Measurements from ENCODE around the gene TBX20. TPM values are rescaled to one million over a fixed set of nuclear protein-coding genes. Genes with fewer than 3 reads are reported as not detected.
"Not testable (repeated sequence)": the region's sequence is repeated elsewhere in the genome, so short reads cannot be mapped to it uniquely, and the experiment has no call there.

Gene TBX20
- total RNA-seq, 2 donors from 2014 or later = 0.35 to 3.4 TPM

GRCh38 chr7:35190146-35190773 is 63.6 kb downstream of the TBX20 start:
- not testable (repeated sequence) for H3K9me3 ChIP-seq; DNase-seq (ENCODE audit: low spot score); H3K4me3 ChIP-seq; ATAC-seq (ENCODE audit: insufficient number of reproducible peaks, low FRiP score, low read depth); H3K4me1 ChIP-seq (ENCODE audit: control insufficient read depth in 1 of 2, low read depth in 2 of 2); H3K36me3 ChIP-seq; H3K27me3 ChIP-seq (replicated peaks; ENCODE audit: insufficient read depth); H3K27ac ChIP-seq

DNA sequence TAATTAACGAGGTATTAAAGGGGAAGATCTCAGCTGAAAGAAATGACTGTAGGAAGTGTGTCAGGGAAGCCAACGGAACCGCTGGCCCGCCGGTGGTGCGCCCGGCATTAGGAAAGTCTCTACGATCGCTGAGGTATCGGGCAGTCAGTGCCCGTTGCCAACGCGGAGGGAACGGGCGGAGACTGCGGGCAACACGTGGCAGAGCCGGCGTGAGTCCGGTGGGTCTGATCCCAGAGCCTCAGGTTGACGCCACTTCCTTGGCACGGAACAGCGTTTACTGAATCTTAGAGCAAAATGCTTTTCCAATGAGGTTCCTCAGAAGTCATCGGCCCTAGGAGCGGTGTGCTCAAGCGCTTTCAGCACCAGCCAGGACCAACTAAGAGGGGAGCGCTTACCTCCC is 67.1 kb downstream of the TBX20 start:
- ATAC-seq (ENCODE audit: insufficient number of reproducible peaks, low FRiP score, low read depth); DNase-seq (ENCODE audit: low spot score); H3K9me3 ChIP-seq; H3K27me3 ChIP-seq (replicated peaks; ENCODE audit: insufficient read depth); H3K36me3 ChIP-seq; H3K27ac ChIP-seq; H3K4me1 ChIP-seq (ENCODE audit: control insufficient read depth in 1 of 2, low read depth in 2 of 2): not testable (repeated sequence)
- peak overlapping the region; percentile 50 for H3K4me3 ChIP-seq

DNA sequence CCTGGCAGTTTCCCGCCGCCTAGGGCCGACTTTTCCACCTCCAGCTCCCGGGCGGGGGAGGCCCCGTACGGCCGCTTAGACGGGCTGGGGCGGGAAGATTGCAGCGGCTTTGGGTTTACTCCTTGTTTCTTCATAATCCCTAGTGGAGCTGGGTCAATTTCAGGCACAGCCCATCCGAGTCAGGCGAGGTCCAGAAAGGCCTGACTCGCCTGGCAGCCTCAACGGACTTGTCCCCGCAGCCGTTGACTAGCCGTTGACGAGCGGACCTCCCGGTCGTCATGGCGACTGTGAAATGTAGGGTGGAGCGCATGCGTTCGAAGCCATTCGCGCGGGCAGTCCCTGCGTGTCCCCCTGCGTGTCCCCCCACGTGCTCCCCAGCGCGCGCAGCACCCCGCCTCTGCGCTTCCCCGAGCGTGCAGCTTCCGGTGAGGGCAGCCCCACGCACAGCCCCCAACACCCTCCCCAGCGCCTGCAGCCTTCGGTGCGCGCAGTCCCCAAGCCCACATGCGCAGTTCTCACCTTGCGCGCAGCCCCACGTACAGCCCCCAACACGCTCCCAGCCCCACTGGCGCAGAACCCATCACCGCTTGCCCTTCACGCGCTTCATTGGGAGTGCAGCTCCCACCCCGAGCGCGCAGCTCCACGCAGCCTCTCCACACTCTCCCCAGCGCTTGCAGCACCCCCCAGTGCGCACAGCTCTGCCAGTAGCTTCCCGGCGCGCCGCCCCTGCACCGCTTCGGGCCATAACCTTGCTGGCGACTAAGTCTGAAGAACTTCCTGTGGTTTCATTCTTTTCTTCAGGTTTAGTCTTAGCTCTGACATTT is 67.8 kb downstream of the TBX20 start:
- TF ChIP-seq CTCF (IDR thresholded peaks at IDR 0.05) = no peak
- Histone ChIP-seq H3K4me3 (peak overlapping the region; percentile 50), H3K4me1 (ENCODE audit: control insufficient read depth in 1 of 2, low read depth in 2 of 2) (peaks cover 5 to 8% of the 10 kb centered on the region in 2 donors), H3K36me3 (no peaks in the 10 kb centered on the region), H3K27me3 (replicated peaks; ENCODE audit: insufficient read depth) (no peaks in the 10 kb centered on the region), H3K27ac (no peak overlapping the region), H3K9me3 (no peaks in the 10 kb centered on the region)
- DNase-seq (ENCODE audit: low spot score) (no peak), ATAC-seq (ENCODE audit: insufficient number of reproducible peaks, low FRiP score, low read depth) (no peak)

DNA sequence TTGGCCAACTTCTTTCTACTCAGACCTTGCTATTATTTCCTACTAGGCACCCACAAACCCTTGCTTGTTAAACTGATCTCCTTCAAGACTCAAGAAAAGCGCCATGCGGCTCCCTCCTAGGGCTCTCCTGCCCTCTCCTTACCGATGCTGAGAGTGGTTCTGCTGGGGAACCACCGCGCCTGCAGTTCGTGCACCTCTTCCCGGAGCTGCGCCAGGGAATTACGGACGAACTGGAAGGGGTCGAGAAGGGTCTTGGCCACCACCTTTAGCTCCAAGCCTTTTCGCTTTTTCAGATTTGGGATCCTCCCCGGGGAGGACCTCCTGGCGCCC is 68.4 kb downstream of the TBX20 start:
- H3K27me3 ChIP-seq (replicated peaks; ENCODE audit: insufficient read depth); H3K27ac ChIP-seq; H3K4me1 ChIP-seq (ENCODE audit: control insufficient read depth in 1 of 2, low read depth in 2 of 2); H3K9me3 ChIP-seq; H3K36me3 ChIP-seq; ATAC-seq (ENCODE audit: insufficient number of reproducible peaks, low FRiP score, low read depth); DNase-seq (ENCODE audit: low spot score): not testable (repeated sequence)
- peak overlapping the region; percentile 50 for H3K4me3 ChIP-seq

- H3K27me3 ChIP-seq (replicated peaks; ENCODE audit: insufficient read depth); H3K9me3 ChIP-seq; H3K36me3 ChIP-seq; DNase-seq (ENCODE audit: low spot score); H3K4me3 ChIP-seq; ATAC-seq (ENCODE audit: insufficient number of reproducible peaks, low FRiP score, low read depth); H3K27ac ChIP-seq; H3K4me1 ChIP-seq (ENCODE audit: control insufficient read depth in 1 of 2, low read depth in 2 of 2): not testable (repeated sequence)
These were observed 68.9 kb downstream of the TBX20 start for GRCh38 chr7:35184961-35185360.

DNA sequence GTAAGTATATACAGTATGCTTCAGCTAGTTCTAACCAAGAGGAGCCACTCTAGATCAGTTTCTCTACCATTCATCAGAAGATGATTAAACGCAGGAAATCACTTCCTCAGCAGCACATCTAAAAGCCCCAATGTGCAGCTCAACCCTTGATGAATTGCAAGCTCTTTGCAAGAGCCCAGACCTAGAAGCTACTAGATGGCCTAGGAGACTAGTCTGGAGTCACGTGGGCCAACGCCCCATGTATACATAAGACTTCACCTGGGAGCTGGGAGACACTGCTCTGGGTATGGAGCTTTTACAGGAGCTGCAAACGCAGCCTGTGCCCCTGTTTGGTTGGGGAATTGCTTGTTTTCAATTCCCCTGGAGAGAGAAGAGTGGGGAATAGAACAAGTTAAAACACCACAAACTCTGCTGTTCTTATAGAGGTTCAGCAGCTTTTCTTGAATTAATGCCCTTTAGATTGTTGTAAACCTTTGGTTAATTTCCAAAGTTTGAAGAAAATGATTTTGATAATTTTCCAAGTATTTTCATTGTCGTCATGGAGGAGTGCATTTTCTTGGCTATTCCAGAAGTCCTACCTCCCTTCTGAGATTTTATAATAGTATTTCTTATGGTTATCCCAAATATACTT is 69.9 kb downstream of the TBX20 start:
- H3K36me3 ChIP-seq; DNase-seq (ENCODE audit: low spot score): not testable (repeated sequence)

DNA sequence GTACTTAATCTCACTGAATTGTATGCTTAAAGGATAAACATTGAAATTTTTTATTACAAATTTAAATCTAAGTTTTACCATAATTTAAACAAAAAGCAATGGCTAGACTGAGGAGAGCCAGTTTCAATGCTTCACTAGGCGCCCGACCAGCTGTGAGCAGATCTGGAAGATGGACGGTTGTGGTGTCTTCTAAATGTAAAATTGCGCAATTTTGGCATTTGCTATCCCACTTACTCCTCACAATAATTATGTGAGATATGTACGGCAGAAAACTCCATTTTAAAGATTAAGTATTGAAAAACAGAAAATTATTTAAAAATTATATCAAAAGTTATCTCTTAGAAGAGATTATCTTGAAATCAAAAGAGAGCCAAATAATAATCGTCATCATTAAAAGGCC is 73.2 kb downstream of the TBX20 start:
- not testable (repeated sequence) for ATAC-seq (ENCODE audit: insufficient number of reproducible peaks, low FRiP score, low read depth); H3K9me3 ChIP-seq; DNase-seq (ENCODE audit: low spot score); H3K27me3 ChIP-seq (replicated peaks; ENCODE audit: insufficient read depth); H3K4me1 ChIP-seq (ENCODE audit: control insufficient read depth in 1 of 2, low read depth in 2 of 2); H3K4me3 ChIP-seq; H3K27ac ChIP-seq; H3K36me3 ChIP-seq

More for the DNA sequence above, 69.9 kb downstream of the TBX20 start:
- not testable (repeated sequence) for H3K4me1 ChIP-seq (ENCODE audit: control insufficient read depth in 1 of 2, low read depth in 2 of 2); H3K9me3 ChIP-seq; H3K4me3 ChIP-seq; H3K27ac ChIP-seq; ATAC-seq (ENCODE audit: insufficient number of reproducible peaks, low FRiP score, low read depth); H3K27me3 ChIP-seq (replicated peaks; ENCODE audit: insufficient read depth)

- not testable (repeated sequence) for DNase-seq (ENCODE audit: low spot score); H3K4me3 ChIP-seq; ATAC-seq (ENCODE audit: insufficient number of reproducible peaks, low FRiP score, low read depth); H3K36me3 ChIP-seq; H3K27ac ChIP-seq; H3K4me1 ChIP-seq (ENCODE audit: control insufficient read depth in 1 of 2, low read depth in 2 of 2); H3K9me3 ChIP-seq; H3K27me3 ChIP-seq (replicated peaks; ENCODE audit: insufficient read depth)
These were observed 80.7 kb downstream of the TBX20 start for GRCh38 chr7:35173176-35173575.

DNA sequence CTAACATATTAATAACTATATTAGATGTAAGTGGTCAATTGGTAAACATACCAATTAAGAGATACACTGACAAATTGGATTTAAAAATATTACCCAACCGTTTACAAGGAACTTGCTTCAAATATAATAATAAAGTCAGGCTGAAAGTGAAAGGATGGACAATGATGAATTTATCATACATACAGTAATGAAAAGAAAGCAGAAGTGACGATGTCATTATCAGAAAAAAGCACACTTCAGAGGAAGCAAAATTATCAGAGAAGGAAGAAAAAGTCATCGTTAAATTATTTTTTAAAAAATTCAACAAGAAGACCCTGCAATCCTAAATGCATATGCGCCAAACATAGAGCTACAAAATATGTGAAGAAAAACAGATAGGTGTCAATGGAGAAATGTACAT is 81.8 kb downstream of the TBX20 start:
- not testable (repeated sequence) for ATAC-seq (ENCODE audit: insufficient number of reproducible peaks, low FRiP score, low read depth); H3K4me1 ChIP-seq (ENCODE audit: control insufficient read depth in 1 of 2, low read depth in 2 of 2); H3K9me3 ChIP-seq; H3K27me3 ChIP-seq (replicated peaks; ENCODE audit: insufficient read depth); DNase-seq (ENCODE audit: low spot score); H3K27ac ChIP-seq; H3K4me3 ChIP-seq; H3K36me3 ChIP-seq

- not testable (repeated sequence) for H3K27ac ChIP-seq; H3K9me3 ChIP-seq; H3K4me1 ChIP-seq (ENCODE audit: control insufficient read depth in 1 of 2, low read depth in 2 of 2); H3K27me3 ChIP-seq (replicated peaks; ENCODE audit: insufficient read depth); H3K4me3 ChIP-seq; H3K36me3 ChIP-seq; ATAC-seq (ENCODE audit: insufficient number of reproducible peaks, low FRiP score, low read depth); DNase-seq (ENCODE audit: low spot score)
These were observed 86.2 kb downstream of the TBX20 start for GRCh38 chr7:35167658-35168057.

GRCh38 chr7:35167158-35167557 is 86.7 kb downstream of the TBX20 start:
- not testable (repeated sequence) for H3K4me3 ChIP-seq; H3K27me3 ChIP-seq (replicated peaks; ENCODE audit: insufficient read depth); H3K36me3 ChIP-seq; H3K9me3 ChIP-seq; H3K4me1 ChIP-seq (ENCODE audit: control insufficient read depth in 1 of 2, low read depth in 2 of 2); DNase-seq (ENCODE audit: low spot score); H3K27ac ChIP-seq; ATAC-seq (ENCODE audit: insufficient number of reproducible peaks, low FRiP score, low read depth)
